Ramos (cell line): Measurements from ENCODE around the gene S100P.
"Not testable (repeated sequence)": the region's sequence is repeated elsewhere in the genome, so short reads cannot be mapped to it uniquely, and the experiment has no call there.

ENCODE experiments used
- in situ Hi-C: fragments of 300-500 bp; cut with MboI; formaldehyde crosslinking; loops from one replicate; pipeline ENCODE4 v1.14.3; 2022; ENCODE audit warnings: low sequenced_read_pairs; ENCODE audit not compliant: unreplicated experiment

S100P gene

GRCh38 chr4:6720202-6720699 is 26.6 kb downstream of the S100P start:
- in situ Hi-C loops: loop anchor here (5.0 kb wide), 2 partner anchors 157 to 352 kb away; no protein-coding TSS in a partner anchor

DNA sequence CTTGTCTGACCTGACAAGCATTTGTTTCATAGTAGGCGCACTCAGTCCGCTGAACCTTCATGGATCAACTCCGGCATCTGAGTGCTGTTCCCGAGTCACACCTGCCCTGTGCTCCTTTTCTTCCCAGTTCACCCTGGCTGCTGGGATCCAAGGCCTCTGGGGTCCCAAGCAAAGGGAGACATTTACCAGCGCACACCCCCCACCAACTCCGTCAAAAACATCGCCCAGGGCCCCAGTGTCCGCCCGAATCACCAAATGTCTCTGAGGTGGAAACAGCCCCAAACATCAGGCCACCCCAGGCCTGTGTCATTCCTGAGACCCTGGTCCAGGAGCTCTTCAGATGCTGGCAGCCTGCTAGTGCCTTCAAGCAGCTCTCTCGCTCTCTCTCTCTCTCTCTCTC is 27.4 kb downstream of the S100P start:
- in situ Hi-C loops: loop anchor here (5.0 kb wide), 2 partner anchors 156 to 351 kb away; no protein-coding TSS in a partner anchor

- in situ Hi-C loops: loop anchor here (5.0 kb wide), 2 partner anchors 154 to 349 kb away; no protein-coding TSS in a partner anchor
These were observed 29.2 kb downstream of the S100P start for GRCh38 chr4:6722891-6723290.

DNA sequence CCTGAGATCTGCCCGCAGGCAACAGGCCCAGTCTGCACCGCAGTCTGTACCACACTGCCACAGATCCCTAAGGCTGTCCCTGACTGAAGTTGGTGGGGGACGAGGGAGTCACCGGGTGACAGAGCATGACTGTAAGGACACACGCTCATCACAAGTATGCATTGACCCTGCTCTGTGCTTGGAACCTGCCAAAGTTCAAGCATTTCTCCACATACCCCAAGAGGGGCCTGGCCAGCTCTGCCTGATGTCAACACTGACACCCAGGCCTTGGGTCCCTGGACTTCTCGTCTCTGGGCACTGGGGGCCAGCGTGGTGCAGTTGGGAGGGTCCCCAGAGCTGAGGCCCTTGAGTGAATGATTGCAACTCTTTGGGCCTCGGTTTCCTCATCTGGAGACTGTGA is 30.2 kb downstream of the S100P start:
- in situ Hi-C loops: loop anchor here (5.0 kb wide), 2 partner anchors 153 to 348 kb away; no protein-coding TSS in a partner anchor

GRCh38 chr4:6724421-6725111 is 30.9 kb downstream of the S100P start:
- in situ Hi-C loops: loop anchor here (5.0 kb wide), 2 partner anchors 153 to 348 kb away; no protein-coding TSS in a partner anchor

DNA sequence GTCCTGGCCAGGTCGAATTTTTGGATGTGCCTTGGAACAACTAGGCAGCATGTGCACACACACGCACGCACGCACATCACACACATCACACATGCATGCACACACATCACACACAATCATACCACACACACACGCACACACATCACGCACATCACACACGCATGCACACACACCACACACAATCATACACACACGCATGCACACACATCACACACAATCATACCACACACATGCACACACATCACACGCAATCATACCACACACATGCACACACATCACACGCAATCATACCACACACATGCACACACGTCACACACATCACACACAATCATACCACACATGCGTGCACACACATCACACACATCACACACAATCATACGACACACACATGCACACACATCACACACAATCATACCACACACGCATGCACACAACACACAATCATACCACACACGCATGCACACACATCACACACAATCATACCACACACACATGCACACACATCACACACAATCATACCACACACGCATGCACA is 31.8 kb downstream of the S100P start:
- in situ Hi-C loops: not testable (repeated sequence)

DNA sequence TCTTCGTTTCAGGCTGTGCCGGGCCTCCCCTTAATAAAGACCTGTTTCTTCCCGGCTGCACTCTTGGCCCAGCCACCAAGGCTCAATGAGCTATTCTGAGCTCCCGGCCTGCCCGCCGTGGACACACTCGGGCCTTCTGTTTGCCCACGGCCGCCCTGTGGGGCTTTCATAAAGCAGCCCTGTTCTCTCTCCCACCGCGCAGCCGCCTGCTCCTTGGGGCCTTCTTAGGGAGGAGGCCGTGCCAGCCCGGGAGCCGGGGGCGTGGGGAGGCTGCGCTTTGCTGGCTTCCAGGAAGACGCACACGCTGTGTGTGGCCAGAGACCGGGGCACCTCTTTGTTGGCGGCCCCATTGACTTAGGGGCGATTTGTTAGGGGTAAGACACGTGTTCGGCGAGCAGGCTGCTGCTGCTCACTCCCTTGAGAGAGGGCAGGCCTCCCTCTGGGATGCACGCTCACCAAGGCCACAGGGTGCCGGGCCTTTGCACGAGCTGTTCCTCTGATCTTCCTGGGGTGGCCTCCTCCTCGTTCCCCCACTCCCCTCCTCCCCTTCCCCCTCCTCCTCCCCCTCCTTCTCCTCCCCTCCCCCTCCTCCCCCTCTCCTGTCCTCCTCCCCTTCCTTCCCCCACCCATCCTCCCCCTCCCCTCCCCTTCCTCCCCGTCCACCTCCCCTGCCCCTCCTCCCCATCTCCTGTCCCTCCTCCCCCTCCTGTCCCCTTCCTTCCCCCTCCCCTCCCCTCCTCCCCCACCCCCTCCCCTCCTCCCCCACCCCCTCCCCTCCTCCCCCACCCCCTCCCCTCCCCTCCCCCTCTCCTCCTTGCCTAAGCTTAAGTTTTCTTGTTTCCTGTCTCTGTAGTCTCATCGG is 33.6 kb downstream of the S100P start:
- in situ Hi-C loops: no loop called here

DNA sequence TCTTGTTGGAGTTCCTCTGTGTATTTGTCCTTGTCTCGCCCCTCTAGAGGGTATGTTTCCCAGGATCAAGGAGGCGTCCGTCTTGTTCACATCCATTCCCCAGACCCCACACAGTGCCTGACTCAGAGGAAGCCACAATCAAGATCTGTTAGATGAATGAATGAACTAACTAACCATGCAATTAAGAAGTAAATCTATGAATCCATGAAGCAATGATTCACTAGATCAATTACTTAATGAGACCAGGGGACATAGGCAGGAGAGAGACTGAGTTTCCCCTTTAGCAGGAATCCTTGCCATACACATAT is 34.2 kb downstream of the S100P start:
- in situ Hi-C loops: no loop called here

GRCh38 chr4:6728320-6729029 is 34.8 kb downstream of the S100P start:
- in situ Hi-C loops: no loop called here

GRCh38 chr4:6730603-6731317 is 37.1 kb downstream of the S100P start:
- in situ Hi-C loops: no loop called here

DNA sequence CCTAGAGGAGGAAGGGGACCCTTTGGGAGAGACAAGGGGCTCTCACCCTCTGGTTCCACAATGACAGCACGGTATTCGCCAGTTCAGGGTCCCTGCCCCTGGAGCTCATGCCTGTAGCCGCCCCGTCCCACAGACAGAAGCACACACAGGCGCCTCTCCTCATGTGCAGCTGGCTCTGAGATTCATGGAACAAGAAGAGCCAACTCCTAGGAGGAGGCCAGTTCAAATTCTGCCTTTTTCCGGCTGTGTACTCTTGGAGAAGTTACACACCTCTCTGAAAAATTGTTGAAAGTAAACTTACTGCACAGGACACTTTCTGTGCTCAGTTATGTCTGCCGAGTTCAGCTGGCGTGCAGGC is 37.6 kb downstream of the S100P start:
- in situ Hi-C loops: no loop called here

- in situ Hi-C loops: no loop called here
These were observed 38.1 kb downstream of the S100P start for GRCh38 chr4:6731780-6732179.

DNA sequence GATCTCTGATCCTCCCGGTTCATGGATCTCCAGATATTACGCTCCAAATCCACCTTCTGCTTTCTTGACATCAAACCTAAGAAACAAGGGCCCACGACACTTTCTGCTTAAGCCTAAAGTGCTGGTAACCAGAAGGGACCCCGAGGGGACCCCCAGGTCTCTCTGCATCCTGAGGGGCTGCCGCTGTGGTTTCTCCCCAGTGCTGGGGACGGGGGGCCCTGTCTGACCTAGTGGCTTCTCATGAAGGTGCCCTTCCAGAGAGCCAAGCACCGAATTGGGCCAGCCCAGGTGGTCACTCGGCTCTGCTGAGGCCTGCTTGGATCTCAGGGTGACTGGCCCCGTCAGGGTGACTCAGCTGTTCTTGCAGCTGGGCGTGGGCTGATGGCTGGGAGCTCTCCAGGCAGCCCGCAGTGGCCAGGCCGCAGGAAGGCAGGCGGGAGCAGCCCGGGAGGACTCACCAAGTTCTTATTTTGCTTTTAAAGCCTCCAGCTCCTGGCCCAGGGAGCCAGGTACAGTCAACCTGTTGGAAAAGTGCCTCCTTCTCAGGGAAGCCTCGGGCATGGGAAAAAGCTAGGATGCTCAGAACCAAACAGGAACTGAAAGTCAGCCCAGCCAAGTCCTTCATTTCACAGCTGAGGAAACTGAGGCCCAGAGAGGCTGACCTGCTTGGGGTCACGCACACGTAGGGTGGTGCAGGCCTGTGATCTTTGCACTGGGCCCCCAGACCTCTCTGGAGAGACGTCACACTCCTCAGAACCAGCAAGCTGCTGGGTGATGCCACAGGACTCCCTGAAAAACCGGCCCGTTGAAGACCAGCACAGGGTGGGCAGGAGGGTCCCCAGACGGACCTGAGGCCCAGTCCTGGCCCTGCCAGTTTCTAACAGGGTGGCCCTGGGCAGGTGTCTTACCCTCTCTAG is 39.0 kb downstream of the S100P start:
- in situ Hi-C loops: no loop called here

DNA sequence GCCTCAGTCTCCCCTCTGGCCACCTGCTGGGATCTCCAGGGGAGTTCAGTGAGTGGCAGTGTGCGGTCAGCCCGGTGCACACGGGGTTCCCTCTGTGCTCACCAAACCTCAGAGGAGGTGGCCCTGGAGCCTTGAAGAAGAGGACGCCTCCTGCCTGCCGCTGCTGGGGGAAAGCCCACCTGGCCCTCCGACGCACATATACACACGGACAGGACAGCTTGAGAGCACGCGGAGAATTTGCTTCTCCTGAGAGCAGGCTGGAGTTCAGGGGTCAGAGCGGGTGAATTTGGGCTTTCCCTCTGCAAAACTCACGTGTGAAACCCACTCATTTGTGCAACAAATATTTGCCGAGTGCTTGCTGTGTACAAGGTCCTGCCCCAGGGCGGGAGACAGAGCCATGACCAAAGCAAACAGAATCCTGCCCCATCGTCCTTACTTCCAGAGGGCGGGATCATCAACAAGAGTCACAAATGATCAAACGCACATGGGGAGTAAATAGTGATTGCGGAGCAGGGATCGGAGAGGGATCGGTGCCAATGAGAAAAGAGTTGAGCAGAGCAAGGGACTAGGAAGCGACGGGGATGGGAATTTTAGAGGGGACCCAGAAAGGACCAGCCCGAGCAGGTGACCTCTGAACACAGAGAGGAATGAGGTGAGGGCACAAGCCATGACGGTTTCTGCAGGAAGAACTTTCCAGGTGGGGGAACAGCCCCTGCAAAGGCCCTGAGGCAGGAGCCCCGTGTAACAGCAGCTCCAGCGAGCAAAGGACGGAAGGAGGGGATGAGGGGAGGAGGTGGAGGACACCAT is 39.9 kb downstream of the S100P start:
- in situ Hi-C loops: no loop called here

GRCh38 chr4:6734165-6734786 is 40.6 kb downstream of the S100P start:
- in situ Hi-C loops: no loop called here

- in situ Hi-C loops: no loop called here
These were observed 46.2 kb downstream of the S100P start for GRCh38 chr4:6739920-6740319.

- in situ Hi-C loops: no loop called here
These were observed 46.7 kb downstream of the S100P start for GRCh38 chr4:6740347-6740746.

GRCh38 chr4:6742507-6742906 is 48.8 kb downstream of the S100P start:
- in situ Hi-C loops: no loop called here
